H9 (cell line): ENCODE results near the gene GAP43. TPM values are rescaled to one million over a fixed set of nuclear protein-coding genes. Genes with fewer than 3 reads are reported as not detected.

Experiments
- DNase-seq: peaks from one replicate; pipeline ENCODE4 v3.0.0-alpha.2; 2017
- H2AFZ ChIP-seq: one replicate; pipeline ENCODE4 v1.6.1; 2013; ENCODE audit warnings: mild to moderate bottlenecking, low read length, control low read depth, moderate library complexity
- H2AK5ac ChIP-seq: 2 replicates; pipeline ENCODE4 v1.6.1; 2013; ENCODE audit warnings: low read length, control low read depth, mixed read lengths; ENCODE audit not compliant: insufficient read length
- H2BK120ac ChIP-seq: one replicate; pipeline ENCODE4 v1.6.1; 2013; ENCODE audit warnings: low read depth, mild to moderate bottlenecking, low read length, control low read depth, inconsistent platforms; ENCODE audit not compliant: poor library complexity, severe bottlenecking
- H2BK12ac ChIP-seq: 2 replicates; pipeline ENCODE4 v1.6.1; 2013; ENCODE audit warnings: low read length, control low read depth, mixed read lengths, low read depth; ENCODE audit not compliant: insufficient read length
- H2BK15ac ChIP-seq: 2 replicates; pipeline ENCODE4 v1.6.1; 2013; ENCODE audit warnings: low read depth, low read length, control low read depth
- H2BK20ac ChIP-seq: one replicate; pipeline ENCODE4 v1.6.1; 2013; ENCODE audit warnings: low read depth, mild to moderate bottlenecking, low read length, control low read depth, inconsistent platforms; ENCODE audit not compliant: poor library complexity, severe bottlenecking
- H2BK5ac ChIP-seq: 2 replicates; pipeline ENCODE4 v1.6.1; 2013; ENCODE audit warnings: low read length, control low read depth, mixed read lengths; ENCODE audit not compliant: insufficient read length
- H3K14ac ChIP-seq: 2 replicates; pipeline ENCODE4 v1.6.1; 2013; ENCODE audit warnings: low read length, control low read depth; ENCODE audit not compliant: insufficient read depth
- H3K18ac ChIP-seq: 2 replicates; pipeline ENCODE4 v1.6.1; 2013; ENCODE audit warnings: low read depth, mild to moderate bottlenecking, mixed read lengths, low read length, control low read depth; ENCODE audit not compliant: insufficient read length
- H3K23ac ChIP-seq: 2 replicates; pipeline ENCODE4 v1.6.1; 2013; ENCODE audit warnings: low read length, control low read depth, mixed read lengths, low read depth; ENCODE audit not compliant: insufficient read length
- H3K23me2 ChIP-seq: 2 replicates; pipeline ENCODE4 v1.6.1; 2013; ENCODE audit warnings: low read depth, mild to moderate bottlenecking, mixed read lengths, low read length, control low read depth; ENCODE audit not compliant: insufficient read length, poor library complexity, severe bottlenecking
- H3K27ac ChIP-seq: 2 replicates; pipeline ENCODE4 v1.5.1; 2013; ENCODE audit warnings: low read length, control low read depth, mixed read lengths, low read depth; ENCODE audit not compliant: insufficient read length
- H3K27me3 ChIP-seq: 2 replicates; pipeline ENCODE4 v1.6.1; 2013; ENCODE audit warnings: low read length, control low read depth, inconsistent platforms; ENCODE audit not compliant: insufficient read depth
- H3K4ac ChIP-seq: 2 replicates; pipeline ENCODE4 v1.6.1; 2013; ENCODE audit warnings: low read depth, mild to moderate bottlenecking, control low read depth, inconsistent platforms, low read length, moderate library complexity
- H3K4me1 ChIP-seq: 2 replicates; pipeline ENCODE4 v1.6.1; 2013; ENCODE audit warnings: low read length, control low read depth, inconsistent platforms; ENCODE audit not compliant: insufficient read depth
- H3K4me2 ChIP-seq: 2 replicates; pipeline ENCODE4 v1.6.1; 2013; ENCODE audit warnings: low read length, control low read depth, mixed read lengths; ENCODE audit not compliant: insufficient read length, insufficient read depth
- H3K56ac ChIP-seq: 2 replicates; pipeline ENCODE4 v1.6.1; 2013; ENCODE audit warnings: low read depth, mild to moderate bottlenecking, mixed read lengths, low read length, control low read depth; ENCODE audit not compliant: insufficient read length
- H3K79me1 ChIP-seq: 2 replicates; pipeline ENCODE4 v1.6.1; 2013; ENCODE audit warnings: low read depth, mild to moderate bottlenecking, moderate library complexity, low read length, control low read depth, inconsistent platforms; ENCODE audit not compliant: insufficient read depth, poor library complexity, severe bottlenecking
- H3K79me2 ChIP-seq: 2 replicates; pipeline ENCODE4 v1.6.1; 2013; ENCODE audit warnings: low read length, control low read depth, inconsistent platforms; ENCODE audit not compliant: insufficient read depth
- H3K9ac ChIP-seq: 2 replicates; pipeline ENCODE4 v1.6.1; 2013; ENCODE audit warnings: low read length, control low read depth, mixed read lengths; ENCODE audit not compliant: insufficient read length; ENCODE audit errors: extremely low read depth
- H3K9me3 ChIP-seq: one replicate; pipeline ENCODE4 v1.6.1; 2013; ENCODE audit warnings: low read depth, low read length, inconsistent platforms; ENCODE audit not compliant: control insufficient read depth
- H3T11ph ChIP-seq: one replicate; pipeline ENCODE4 v1.6.1; 2013; ENCODE audit warnings: mild to moderate bottlenecking, low read length, control low read depth, inconsistent platforms
- H4K20me1 ChIP-seq: one replicate; pipeline ENCODE4 v1.6.1; 2013; ENCODE audit not compliant: control insufficient read depth, insufficient read length, insufficient read depth
- H4K5ac ChIP-seq: 2 replicates; pipeline ENCODE4 v1.6.1; 2013; ENCODE audit warnings: low read depth, mild to moderate bottlenecking, mixed read lengths, low read length, control low read depth; ENCODE audit not compliant: insufficient read length
- H4K8ac ChIP-seq: replicated peaks from 2 replicates; pipeline ENCODE4 v1.6.1; 2013; ENCODE audit warnings: low read length, control low read depth, mixed read lengths, low read depth; ENCODE audit not compliant: insufficient read length
- H4K91ac ChIP-seq: 2 replicates; pipeline ENCODE4 v1.6.1; 2013; ENCODE audit warnings: low read depth, mild to moderate bottlenecking, moderate library complexity, mixed read lengths, low read length, control low read depth; ENCODE audit not compliant: insufficient read length
- H3K27ac Mint-ChIP-seq, 3 experiments: 2 replicates in 2 of 3; 3 replicates in 1 of 3; pipeline ENCODE4 v1.8.0; 2020 to 2021; ENCODE audit warnings: mixed read lengths in 3 of 3, mild to moderate bottlenecking in 1 of 3, moderate library complexity in 1 of 3
- H3K27me3 Mint-ChIP-seq: 2 replicates; pipeline ENCODE4 v1.8.0; 2021; ENCODE audit warnings: low read depth, mild to moderate bottlenecking, moderate library complexity, mixed read lengths
- H3K36me3 Mint-ChIP-seq, 3 experiments: 2 replicates in 2 of 3; 3 replicates in 1 of 3; pipeline ENCODE4 v1.8.0; 2020 to 2021; ENCODE audit warnings: low read depth in 3 of 3, mixed read lengths in 3 of 3; ENCODE audit not compliant: insufficient read depth in 1 of 3
- H3K4me1 Mint-ChIP-seq, 2 experiments: 2 replicates each; pipeline ENCODE4 v1.8.0; 2020; ENCODE audit warnings: mixed read lengths in 2 of 2
- H3K4me3 Mint-ChIP-seq, 2 experiments: 2 replicates in 1 of 2; 3 replicates in 1 of 2; pipeline ENCODE4 v1.8.0; 2020 to 2021; ENCODE audit warnings: mild to moderate bottlenecking in 2 of 2, mixed read lengths in 2 of 2, moderate library complexity in 1 of 2
- H3K9me3 Mint-ChIP-seq, 2 experiments: 2 replicates in 1 of 2; 3 replicates in 1 of 2; pipeline ENCODE4 v1.8.0; 2020; ENCODE audit warnings: mild to moderate bottlenecking in 2 of 2, mixed read lengths in 2 of 2, moderate library complexity in 1 of 2
- WGBS: extraction: QIAGEN DNeasy Blood & Tissue Kit; methylation state at CpG from one replicate; pipeline ENCODE4 v1.1.7; 2013; ENCODE audit warnings: missing lambda C conversion rate, low lambda C conversion rate, mixed read lengths; ENCODE audit not compliant: insufficient read length; ENCODE audit errors: extremely low coverage; 5-methylcytosine and 5-hydroxymethylcytosine counted together
- total RNA-seq: library from RNA; stranded (reverse); gene quantifications from 2 replicates; pipeline ENCODE4 v1.2.1, GENCODE V29; 2021
- TF ChIP-seq, protein P1 (sequence below): fragments of 200-600 bp; sonication (generic); conservative IDR thresholded peaks from 3 replicates; pipeline ENCODE4 v1.8.0; 2021; ENCODE audit warnings: antibody characterized with exemption, mild to moderate bottlenecking

GAP43 gene
- total RNA-seq, 1 experiment from 2014 or later: 12.8 TPM

DNA sequence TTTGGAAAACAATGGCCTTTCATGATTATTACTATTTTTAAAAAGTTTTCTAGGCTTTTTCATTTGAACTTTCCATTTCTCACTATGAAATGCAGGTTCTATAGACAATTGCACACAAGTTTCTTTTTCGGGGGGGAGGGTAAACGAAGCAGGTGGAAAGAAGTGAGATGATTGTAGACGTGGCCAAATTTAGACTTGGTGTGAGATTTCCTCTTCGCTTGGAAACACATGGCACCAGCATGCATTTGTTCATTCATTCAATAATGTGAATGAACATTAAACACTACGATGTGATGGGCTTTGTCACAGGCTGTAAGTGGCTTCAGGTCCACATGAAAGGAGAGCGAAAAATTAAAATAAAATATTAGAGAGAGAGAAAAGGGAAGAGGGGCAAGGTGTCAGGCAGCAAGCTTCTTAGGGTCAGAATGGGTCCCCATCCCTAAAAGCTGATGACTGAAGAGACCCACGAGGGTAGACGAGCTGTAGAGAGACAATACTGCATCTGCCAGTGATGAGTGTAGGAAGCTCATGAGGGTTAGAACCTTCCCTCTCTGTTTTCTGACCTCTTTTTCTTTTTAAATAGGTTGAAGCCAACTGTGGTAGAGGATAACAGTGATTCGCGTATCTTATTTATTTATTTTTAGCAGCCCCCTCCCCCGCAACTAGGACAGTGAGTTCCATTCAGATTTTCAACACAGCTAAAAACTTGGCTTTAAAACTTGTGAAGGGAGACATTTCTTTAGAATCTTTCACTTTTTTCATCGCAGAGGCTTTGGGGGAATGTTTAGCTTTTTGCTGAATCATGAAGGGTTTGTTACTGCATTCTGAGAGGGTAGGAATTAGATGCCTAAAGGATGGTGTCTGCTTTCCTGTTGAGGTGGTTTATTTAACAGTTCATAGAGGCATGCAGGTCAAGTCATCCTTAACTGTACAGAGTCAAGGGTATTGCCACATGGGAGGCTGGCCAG is 36.2 kb downstream of the GAP43 start:
- no peak overlapping the region for H3K4ac ChIP-seq
- H4K8ac ChIP-seq: no peak overlapping the region
- H2AFZ ChIP-seq: no peak overlapping the region
- H2BK120ac ChIP-seq: no peak overlapping the region
- no peak overlapping the region for H3T11ph ChIP-seq
- H3K14ac ChIP-seq: no peak overlapping the region
- peaks cover 6% of the 10 kb centered on the region; the same call in 1 of the 2 replicates for H3K4me1 ChIP-seq
- no peaks in the 10 kb centered on the region for H4K20me1 ChIP-seq
- H3K79me2 ChIP-seq: no peaks in the 10 kb centered on the region
- no peak overlapping the region for H4K5ac ChIP-seq
- no CpG with 5 or more reads among the region's 12 CpGs for WGBS
- H3K18ac ChIP-seq: peak overlapping the region; percentile 59
- H3K4me3 Mint-ChIP-seq: peak overlapping the region; percentile 80 to 85; a peak in 4 of 5 replicates
- peaks cover 4% of the 10 kb centered on the region for H3K23me2 ChIP-seq
- no peaks in the 10 kb centered on the region for H3K36me3 Mint-ChIP-seq
- H3K9me3 ChIP-seq: no peaks in the 10 kb centered on the region
- no peak overlapping the region for H3K23ac ChIP-seq
- peak overlapping the region; percentile 34 for H3K9ac ChIP-seq
- H3K4me2 ChIP-seq: peak overlapping the region; percentile 61
- no peak overlapping the region for H3K56ac ChIP-seq
- no peak overlapping the region for H2BK15ac ChIP-seq
- H3K79me1 ChIP-seq: no peaks in the 10 kb centered on the region
- H3K4me1 Mint-ChIP-seq: peaks cover 35 to 37% of the 10 kb centered on the region in 2 experiments
- H3K27ac ChIP-seq: peak overlapping the region; percentile 37
- H2BK12ac ChIP-seq: no peak overlapping the region
- TF ChIP-seq, protein P1, sequence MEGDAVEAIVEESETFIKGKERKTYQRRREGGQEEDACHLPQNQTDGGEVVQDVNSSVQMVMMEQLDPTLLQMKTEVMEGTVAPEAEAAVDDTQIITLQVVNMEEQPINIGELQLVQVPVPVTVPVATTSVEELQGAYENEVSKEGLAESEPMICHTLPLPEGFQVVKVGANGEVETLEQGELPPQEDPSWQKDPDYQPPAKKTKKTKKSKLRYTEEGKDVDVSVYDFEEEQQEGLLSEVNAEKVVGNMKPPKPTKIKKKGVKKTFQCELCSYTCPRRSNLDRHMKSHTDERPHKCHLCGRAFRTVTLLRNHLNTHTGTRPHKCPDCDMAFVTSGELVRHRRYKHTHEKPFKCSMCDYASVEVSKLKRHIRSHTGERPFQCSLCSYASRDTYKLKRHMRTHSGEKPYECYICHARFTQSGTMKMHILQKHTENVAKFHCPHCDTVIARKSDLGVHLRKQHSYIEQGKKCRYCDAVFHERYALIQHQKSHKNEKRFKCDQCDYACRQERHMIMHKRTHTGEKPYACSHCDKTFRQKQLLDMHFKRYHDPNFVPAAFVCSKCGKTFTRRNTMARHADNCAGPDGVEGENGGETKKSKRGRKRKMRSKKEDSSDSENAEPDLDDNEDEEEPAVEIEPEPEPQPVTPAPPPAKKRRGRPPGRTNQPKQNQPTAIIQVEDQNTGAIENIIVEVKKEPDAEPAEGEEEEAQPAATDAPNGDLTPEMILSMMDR: no peak
- no peaks in the 10 kb centered on the region for H3K27me3 ChIP-seq
- H3K9me3 Mint-ChIP-seq: no peaks in the 10 kb centered on the region
- H3K27me3 Mint-ChIP-seq: no peaks in the 10 kb centered on the region; the same call in 1 of the 2 replicates
- no peak overlapping the region for H2AK5ac ChIP-seq
- no peak overlapping the region for H4K91ac ChIP-seq
- no peak overlapping the region for H2BK5ac ChIP-seq
- peak overlapping the region; percentile 82 to 98 (median 94); a peak in 4 of 7 replicates for H3K27ac Mint-ChIP-seq
- no peak overlapping the region for H2BK20ac ChIP-seq
- DNase-seq: no peak
